ENCODE measurements around the gene CLEC2L.

GRCh38 chr7:139542308-139543151 lies 19.0 kb downstream of the CLEC2L start:
- TF ChIP-seq FOXA1 (IDR thresholded peaks at IDR 0.05) = no peak
- TF ChIP-seq CTBP1 (IDR thresholded peaks at IDR 0.05; ENCODE audit: borderline replicate concordance) = no peak
- TF ChIP-seq SP1 (IDR thresholded peaks at IDR 0.05) = no peak
- no peak for TF ChIP-seq FOXK2 (IDR thresholded peaks at IDR 0.05)
- no peak for TF ChIP-seq FOXM1 (IDR thresholded peaks at IDR 0.05; ENCODE audit: borderline replicate concordance)
- no peak for TF ChIP-seq ELF4 (IDR thresholded peaks at IDR 0.05)
- TF ChIP-seq PKNOX1 (IDR thresholded peaks at IDR 0.05) = no peak
